Measurements from ENCODE around the gene IGFL2.
"Not testable (repeated sequence)": the region's sequence is repeated elsewhere in the genome, so short reads cannot be mapped to it uniquely, and the experiment has no call there.

The IGFL2 gene

DNA sequence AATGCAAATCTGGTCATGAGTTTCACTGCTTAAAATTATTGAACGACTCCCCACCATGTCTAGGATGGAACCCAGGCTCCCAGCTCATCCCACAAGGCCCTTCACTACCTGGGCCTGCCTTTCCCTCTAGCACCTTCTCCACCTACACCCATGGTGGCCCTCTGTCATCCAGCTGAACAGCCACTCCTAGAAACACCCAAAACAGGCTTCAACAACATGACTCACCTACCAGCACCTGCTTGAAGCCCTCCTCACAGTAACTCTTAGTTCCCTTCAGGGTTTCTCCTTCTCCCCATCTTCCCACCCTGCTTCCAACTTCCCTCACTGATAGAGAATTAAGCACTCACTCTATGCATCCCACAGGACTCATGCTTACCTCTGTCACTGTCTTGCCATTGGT, 6.6 kb upstream of the IGFL2 start:
- in situ Hi-C loops (cut with MboI; ENCODE audit: low sequenced_read_pairs): no loop called here

DNA sequence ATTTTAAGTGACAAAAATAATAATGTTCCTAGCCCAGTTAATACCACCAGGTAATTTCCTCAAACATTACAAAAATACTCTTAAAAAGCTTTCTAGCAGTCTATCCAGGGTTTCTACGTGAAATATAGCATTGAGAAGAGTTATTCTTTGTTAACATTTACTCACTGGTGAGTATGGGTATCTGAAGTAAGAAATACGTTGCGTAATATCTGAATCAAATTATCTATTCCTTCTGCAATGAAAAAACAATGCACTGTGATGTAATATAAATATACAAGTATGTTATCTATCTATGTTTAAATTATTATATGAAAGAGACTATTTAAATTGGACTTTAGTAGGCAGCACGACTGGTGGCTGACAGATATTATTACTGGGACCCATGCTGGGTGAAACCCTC, 5.7 kb upstream of the IGFL2 start:
- in situ Hi-C loops (cut with MboI; ENCODE audit: low sequenced_read_pairs): no loop called here

DNA sequence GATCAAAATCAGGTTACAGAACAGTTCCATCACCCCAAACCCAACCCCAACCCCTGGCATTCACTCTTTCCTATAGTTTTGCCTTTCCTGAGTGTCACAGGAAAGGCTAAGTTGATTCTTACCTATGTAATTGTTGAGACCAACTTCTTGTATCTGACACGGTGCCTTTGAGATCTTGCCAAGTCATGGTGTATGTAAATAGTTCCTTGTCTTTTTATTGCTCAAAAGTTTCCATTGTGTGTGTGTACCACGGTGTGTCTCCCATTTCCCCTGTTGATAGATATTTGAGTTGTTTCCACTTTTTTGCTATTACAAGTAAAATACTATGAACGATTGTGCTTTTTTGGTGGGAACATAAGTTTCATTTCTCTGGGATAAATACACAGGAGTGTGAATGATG, 3.3 kb upstream of the IGFL2 start:
- in situ Hi-C loops (cut with MboI; ENCODE audit: low sequenced_read_pairs): no loop called here

DNA sequence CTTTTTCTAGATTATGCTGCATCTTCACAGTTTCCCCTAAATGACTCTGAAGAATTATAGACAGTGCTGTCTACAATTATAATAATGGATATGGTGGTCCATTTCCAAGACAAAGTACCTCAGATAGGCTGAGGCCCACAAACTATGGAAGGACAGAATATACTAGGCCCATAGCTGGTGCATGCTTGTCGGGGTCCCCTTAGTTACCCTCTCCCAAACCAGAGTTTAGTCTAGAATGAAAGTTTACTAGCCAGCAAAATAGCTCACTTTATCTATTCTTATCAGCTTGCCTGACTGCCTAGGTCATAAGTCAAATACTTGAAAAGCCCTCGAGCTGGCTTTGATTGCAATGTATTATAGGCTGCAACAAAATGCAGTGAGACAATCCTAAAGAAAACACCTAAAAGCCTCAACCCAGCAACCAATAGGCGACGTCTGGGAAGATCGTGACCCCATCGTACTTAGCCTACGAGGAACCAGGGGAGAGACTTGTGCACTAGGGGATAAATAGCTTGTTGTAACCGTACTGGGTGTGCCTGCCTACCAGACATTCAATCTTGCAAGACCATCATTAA, 785 bp upstream of the IGFL2 start:
- in situ Hi-C loops (cut with MboI; ENCODE audit: low sequenced_read_pairs): no loop called here

DNA sequence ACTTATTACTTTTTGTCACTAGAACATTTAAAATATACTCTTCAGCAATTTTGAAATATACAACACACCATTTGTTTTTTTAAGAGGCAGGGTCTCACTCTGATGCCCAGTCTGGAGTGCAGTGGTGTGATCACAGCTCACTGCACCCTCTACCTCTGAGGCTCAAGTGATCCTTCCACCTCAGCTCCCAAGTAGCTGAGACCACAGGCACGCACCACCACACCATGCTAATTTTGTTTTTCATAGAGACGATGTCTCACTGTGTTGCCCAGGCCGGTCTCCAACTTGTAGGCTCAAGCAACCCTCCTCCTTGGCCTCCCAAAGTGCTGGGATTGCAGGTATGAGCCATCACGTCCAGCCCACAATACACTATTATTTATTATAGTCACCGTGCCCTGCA, 2.6 kb downstream of the IGFL2 start:
- in situ Hi-C loops (cut with MboI; ENCODE audit: low sequenced_read_pairs): no loop called here

DNA sequence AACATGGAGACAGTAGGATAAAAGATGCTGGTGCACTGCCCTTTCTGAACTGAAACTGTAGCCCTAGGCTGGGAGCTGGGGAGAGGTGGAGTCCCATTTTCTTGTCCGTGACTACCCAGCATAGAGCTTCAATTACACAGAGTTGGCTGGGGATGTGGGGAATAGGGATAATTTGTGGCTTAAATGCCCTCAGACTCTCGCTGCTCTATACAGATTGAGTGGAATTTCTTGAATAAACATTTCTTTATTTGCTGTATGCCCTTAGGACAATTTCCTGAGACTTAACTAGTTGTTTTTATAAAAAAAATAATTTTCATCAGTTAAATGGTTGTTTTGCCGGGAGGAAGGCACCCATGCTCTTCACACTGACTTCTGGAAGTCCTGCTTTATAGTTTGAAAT, 7.2 kb downstream of the IGFL2 start:
- in situ Hi-C loops (cut with MboI; ENCODE audit: low sequenced_read_pairs): no loop called here

DNA sequence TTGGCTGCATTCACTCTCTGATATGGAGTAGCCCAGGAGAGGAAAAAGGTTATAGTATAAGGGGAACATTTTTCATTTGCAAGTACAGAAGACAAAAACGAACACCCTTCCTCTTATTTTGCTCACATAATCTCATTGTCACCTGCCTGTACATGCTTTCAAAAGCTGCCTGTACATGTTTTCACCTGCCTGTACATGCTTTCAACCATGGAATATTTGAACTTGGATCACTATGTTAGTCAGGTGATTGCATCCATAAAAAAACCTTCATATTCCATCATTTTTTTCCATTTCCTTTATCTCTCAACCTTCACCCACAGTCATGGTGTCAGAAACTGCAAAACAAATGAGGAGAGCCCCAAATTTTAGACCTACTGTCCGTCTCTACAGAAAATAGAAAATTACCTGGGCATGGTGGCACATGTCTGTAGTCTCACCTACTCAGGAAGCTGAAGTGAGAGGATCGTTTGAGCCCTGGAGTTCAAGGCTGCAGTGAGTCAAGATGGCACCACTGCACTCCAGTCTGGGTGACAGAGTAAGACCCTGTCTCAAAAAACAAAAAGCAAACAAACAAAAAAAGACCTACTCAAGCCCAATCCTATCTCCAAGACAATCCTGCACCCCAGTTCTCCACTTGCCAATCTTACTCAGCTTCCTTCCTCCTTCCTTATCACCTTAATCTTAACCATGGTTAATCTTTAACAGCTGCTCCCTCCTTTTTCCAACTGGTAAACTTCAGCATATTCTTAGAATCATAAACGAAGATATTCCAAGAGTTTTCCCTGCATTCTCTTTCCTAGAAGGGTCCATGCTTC, 11.6 kb downstream of the IGFL2 start:
- in situ Hi-C loops (cut with MboI; ENCODE audit: low sequenced_read_pairs): no loop called here

DNA sequence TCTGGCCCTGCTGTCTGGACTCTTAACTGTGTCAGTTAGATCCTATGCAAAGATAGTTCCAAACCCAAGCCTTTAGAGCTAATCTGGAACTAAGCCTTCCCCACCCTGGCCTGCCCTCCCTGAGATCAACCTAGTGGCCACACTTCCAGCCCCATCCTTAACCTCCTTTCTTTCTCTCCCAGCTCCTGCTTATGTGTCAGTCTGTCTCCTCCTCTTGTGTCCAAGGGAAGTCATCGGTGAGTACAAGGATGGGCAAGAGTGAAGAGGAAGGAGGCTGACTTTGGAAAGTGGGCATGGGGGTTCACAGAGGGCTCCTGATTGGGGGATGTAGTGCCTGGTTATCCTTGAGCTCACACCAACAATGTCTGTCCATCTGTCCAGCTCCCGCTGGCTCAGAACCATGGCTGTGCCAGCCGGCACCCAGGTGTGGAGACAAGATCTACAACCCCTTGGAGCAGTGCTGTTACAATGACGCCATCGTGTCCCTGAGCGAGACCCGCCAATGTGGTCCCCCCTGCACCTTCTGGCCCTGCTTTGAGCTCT, 12.3 kb downstream of the IGFL2 start:
- in situ Hi-C loops (cut with MboI; ENCODE audit: low sequenced_read_pairs): no loop called here

DNA sequence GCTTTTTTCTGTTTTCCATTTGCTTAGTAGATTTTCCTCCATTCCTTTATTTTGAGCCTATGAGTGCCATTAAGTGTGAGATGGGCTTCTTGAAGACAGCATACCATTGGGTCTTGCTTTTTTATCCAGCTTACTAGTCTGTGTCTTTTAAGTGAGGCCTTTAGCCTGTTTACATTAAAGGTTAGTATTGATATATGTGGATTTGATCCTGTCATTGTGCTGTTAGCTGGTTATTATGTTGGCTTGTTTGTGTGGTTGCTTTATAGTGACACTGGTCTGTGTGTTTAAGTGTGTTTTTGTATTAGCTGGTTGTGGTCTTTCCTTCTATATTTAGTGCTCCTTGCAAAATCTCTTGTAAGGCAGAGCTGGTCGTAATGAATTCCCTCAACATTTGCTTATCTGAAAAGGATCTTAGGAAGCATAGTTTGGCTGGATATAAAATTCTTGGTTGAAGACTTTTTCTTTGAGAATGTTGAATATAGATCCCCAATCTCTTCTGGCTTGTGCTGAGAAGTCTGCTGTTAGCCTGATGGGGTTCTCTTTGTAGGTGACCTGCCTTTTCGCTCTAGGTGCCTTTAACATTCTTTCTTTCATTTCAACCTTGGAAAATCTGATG, 13.7 kb downstream of the IGFL2 start:
- in situ Hi-C loops (cut with MboI; ENCODE audit: low sequenced_read_pairs): not testable (repeated sequence)

DNA sequence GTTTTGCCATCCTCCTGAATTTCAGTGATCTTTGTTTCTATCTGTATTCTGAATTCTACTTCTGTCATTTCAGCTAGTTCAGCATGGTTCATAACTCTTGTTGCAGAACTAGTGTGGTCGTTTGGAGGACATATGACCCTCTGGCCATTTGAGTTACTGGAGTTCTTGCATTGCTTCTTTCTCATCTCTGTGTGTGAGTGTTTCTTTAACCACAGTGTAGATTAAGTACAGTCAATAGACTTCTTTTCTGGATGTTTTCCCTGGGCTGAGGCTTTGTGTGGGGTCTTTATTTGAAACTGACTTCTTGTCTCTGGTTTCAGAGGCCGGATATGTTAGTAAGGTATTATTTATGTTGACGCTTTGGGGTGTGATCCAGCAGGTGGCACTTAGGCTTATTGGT, 14.7 kb downstream of the IGFL2 start:
- in situ Hi-C loops (cut with MboI; ENCODE audit: low sequenced_read_pairs): no loop called here

DNA sequence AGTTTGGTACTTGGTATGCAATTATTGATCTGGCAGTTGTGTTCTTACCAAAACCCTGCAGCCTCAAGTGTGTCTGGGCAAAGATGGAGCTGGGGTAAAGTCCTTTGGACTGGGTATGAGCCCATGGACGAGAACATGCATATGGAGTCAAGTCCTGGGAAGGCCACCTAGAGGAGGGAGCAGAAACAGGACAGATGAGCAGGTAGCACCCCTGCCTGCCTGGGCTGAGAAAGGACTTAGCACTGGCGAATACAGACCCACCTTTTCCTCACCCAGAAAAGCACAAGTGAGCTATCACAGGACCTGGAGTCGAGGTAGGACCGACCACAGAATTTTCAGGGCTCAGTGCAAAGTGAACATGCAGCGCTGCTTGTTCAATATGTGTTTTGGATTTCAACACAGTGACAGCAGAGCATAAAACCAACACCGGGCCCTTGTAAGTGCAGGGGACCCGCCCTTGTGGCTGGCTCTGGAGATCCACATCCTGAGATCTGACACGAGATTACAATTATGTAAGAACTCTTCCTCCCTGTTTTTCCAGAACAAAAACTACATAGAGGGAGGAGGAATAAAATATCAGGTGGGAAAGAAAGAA, 25.9 kb downstream of the IGFL2 start:
- in situ Hi-C loops (cut with MboI; ENCODE audit: low sequenced_read_pairs): no loop called here

DNA sequence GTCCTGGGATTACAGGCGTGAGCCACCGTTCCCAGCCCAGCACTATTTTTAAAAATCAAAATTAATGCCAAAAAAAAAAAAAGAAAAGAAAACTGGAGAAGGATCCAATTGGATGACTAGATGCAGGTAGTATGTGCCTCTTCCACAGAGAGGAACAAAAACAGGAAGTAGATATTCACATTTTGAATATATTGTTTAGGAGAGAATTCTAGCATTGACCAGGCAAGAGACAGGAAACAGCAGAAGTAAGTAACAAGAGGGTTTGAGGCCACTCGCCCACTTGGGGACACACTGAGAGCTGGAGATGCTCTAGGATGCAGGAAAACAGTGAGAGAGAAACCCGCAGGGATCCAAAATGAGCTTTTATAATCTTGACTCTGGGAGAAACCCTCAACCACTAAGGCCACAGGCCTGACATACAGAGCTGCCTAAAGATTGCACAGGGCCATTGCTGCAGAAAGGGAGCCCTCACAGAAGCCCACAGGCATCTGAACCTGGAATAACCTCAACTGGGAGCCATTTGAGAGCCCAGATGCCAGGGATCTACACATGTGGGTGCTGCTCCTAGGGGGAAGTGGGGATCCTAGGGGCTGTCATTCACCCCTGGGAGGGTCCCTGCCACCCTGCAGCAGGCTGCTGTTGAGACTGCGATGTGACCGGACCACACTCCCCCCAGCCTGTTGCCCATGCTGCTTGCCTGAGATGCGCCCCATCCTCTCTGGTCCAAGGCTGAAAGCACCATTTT, 28.2 kb downstream of the IGFL2 start:
- in situ Hi-C loops (cut with MboI; ENCODE audit: low sequenced_read_pairs): no loop called here

DNA sequence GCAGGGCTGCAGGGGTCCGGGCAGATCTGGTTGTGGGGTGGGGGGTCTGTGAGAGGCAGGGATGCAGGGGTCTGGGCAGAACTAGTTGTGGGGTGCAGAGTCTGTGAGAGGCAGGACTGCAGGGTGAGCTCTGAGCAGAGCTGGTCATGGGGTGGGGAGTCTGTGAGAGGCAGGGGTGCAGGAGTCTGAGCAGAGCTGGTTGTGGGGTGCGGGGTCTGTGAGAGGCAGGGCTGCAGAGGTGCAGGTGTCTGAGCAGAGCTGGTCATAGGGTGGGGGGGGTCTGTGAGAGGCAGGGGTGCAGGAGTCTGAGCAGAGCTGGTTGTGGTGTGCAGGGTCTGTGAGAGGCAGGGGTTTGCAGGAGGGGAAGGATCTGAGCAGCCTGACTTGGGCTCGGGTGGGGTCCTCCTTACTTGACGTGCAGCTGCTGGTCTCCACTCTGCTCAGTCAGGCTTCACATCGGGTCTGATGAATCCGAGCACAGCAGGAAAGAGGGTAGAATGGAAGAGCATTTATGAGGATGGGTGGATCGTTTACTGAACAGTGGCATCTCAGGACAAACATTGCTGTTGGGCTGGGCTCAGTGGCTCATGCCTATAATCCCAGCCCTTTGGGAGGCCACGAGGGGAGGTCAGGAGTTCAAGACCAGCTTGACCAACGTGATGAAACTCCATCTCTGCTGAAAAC, 31.2 kb downstream of the IGFL2 start:
- in situ Hi-C loops (cut with MboI; ENCODE audit: low sequenced_read_pairs): no loop called here

DNA sequence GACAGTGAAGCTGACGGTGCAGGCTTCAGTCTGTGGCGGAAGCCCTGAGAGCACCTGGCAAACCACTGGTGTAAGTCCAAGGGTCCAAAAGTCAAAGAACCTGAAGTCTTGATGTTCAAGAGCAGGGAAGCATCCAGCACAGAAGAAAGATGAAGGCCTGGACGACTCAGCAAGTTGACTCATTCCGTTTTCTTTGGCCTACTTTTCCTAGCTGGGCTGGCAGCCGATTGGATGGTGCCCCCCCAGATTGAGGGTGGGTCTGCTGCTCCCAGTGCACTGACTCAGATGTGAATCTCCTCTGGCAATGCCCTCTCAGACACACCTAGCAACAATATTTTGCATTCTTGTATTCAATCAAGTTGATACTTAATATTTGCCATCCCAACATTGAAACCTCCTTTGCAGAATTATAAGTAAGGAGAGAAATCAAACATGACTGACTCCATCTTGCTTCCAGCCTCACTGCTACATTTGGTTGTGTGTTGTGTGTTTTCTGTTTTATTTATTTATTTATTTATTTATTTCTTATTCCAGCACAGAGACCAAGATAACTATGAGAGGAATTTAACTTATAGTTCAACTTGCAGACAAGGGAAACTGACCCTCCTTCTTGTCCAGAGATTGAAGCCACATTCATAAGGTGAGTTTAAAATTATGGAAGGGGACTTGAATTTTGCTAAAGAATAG, 32.8 kb downstream of the IGFL2 start:
- in situ Hi-C loops (cut with MboI; ENCODE audit: low sequenced_read_pairs): no loop called here

DNA sequence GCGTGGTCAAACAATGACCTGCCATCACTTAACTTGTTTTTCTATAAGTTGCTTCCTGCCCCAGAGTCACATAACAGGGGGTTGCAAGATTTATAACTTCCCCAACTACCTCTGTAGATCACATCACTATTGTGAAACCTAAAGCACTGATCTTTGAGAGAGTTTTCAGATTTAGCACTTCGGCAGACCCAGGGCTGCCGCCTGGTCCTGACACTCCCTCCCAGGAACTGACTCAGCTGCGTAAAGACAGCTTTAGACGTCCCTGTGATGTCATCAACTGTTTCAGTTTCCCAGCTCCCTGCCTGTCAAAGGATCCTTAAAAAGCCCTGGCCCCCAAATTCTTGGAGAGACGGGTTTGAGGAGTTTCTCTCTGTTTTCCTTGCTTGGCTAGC, 33.3 kb downstream of the IGFL2 start:
- in situ Hi-C loops (cut with MboI; ENCODE audit: low sequenced_read_pairs): no loop called here

DNA sequence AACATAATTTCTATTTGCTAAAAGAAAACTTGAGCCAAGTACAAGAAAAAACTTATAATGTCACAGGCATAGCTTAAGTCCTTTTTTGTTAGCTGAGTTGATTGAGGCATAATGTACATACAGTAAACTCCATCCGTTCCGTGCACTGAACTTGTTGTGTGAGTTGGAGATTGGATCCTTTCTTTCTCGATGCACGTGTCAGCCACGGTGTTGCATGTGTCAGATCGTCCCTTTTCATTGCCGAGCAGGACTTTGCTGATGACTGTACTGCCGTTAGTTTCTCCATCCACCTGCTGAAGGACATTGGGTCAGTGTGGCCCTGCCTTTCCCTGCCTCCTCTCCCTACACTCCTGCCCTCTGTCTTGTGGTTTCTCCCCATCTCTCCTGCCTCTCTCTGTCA, 34.4 kb downstream of the IGFL2 start:
- in situ Hi-C loops (cut with MboI; ENCODE audit: low sequenced_read_pairs): no loop called here

DNA sequence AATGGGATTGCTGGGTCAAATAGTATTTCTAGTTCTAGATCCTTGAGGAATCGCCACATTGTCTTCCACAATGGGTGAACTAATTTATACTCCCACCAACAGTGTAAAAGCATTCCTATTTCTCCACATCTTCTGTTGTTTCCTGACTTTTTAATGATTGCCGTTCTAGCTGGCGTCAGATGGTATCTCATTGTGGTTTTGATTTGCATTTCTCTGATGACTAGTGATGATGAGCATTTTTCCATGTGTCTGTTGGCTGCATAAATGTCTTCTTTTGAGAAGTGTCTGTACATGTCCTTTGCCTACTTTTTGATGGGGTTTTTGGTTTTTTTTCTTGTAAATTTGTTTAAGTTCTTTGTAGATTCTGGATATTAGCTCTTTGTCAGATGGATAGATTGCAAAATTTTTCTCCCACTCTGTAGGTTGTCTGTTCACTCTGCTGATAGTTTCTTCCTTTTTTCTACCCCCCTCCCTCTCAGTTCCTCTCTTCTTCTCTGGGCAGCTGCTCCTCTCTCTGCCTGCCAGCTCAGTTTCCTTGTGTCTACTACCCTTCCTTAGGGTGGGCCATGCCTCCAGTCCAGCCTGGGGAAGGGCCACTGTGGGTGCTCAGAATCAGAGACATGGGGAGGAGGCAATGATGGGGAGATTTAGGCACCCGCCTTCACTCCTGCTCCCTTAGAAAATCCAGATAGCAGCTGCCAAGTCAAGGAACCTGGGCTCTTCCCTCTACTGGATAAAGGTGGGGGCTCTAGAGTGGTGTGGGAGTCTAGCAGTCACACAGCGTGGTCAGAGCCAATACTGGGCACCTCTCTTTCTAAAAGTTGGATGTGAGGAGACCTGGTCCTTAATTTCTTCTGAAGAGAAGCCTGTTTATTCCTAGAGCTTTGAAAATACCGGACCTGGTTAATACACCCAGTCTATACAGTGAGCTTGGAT, 37.0 kb downstream of the IGFL2 start:
- in situ Hi-C loops (cut with MboI; ENCODE audit: low sequenced_read_pairs): not testable (repeated sequence)

DNA sequence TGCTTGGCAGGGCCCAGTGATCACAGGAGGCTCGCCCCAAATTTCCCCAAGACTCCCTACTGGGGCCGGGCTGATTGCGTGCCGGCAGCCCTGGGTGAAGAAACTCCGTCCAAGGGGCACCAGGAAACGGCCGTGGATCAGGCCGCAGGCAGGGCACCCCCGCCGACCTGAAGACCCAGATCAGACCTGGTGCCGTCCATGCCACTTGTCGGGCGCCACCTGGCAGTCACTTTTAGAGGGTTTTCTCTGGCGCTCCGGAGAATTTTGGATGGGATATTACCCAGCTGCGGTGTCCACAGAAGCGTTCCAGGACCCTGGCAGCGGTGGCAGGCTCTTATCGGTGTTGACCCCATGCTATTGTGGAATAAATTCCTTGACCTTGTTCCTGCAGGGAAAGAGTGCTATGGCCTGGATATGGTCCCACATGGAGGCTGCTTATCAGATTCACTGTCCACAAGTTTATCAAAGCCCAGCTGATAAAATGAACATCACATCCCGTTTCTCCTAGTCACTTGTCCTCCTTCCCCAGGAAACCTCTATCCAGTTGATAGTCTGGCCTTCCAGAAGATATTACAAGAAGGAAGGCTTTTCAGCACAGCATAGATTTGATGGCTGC, 38.2 kb downstream of the IGFL2 start:
- in situ Hi-C loops (cut with MboI; ENCODE audit: low sequenced_read_pairs): no loop called here

Measured in HL-60/S4 treated with phorbol 12-myristate 13-acetate at 8.2 ng/mL for 4 days and 3 days (cell line).